ENCODE results near the gene ERICH4.
"Not testable (repeated sequence)": the region's sequence is repeated elsewhere in the genome, so short reads cannot be mapped to it uniquely, and the experiment has no call there.

Gene ERICH4

GRCh38 chr19:41405776-41406175 lies 37.2 kb upstream of the ERICH4 start:
- H3K4me3 ChIP-seq (ENCODE audit: low read length), result no peak overlapping the region
- H3K9ac ChIP-seq (ENCODE audit: low read depth, low read length), result no peak overlapping the region
- no peaks in the 10 kb centered on the region for H3K9me3 ChIP-seq (ENCODE audit: insufficient read depth, low read depth, low read length)
- H3K27ac ChIP-seq (ENCODE audit: low read length), result no peak overlapping the region
- H3K27me3 ChIP-seq (ENCODE audit: insufficient read depth, low read length), result no peaks in the 10 kb centered on the region
- no peaks in the 10 kb centered on the region; the same call in 1 of the 2 replicates for H3K4me1 ChIP-seq (ENCODE audit: insufficient read depth, low read length)
- no peaks in the 10 kb centered on the region for H3K36me3 ChIP-seq (ENCODE audit: insufficient read depth, low read depth, low read length)

- H3K9me3 ChIP-seq (ENCODE audit: insufficient read depth, low read depth, low read length), result no peaks in the 10 kb centered on the region
- no peak overlapping the region for H3K27ac ChIP-seq (ENCODE audit: low read length)
- no peaks in the 10 kb centered on the region for H3K36me3 ChIP-seq (ENCODE audit: insufficient read depth, low read depth, low read length)
- H3K27me3 ChIP-seq (ENCODE audit: insufficient read depth, low read length), result no peaks in the 10 kb centered on the region
- H3K9ac ChIP-seq (ENCODE audit: low read depth, low read length), result peak overlapping the region; percentile 42
- no peaks in the 10 kb centered on the region; the same call in 1 of the 2 replicates for H3K4me1 ChIP-seq (ENCODE audit: insufficient read depth, low read length)
- no peak overlapping the region for H3K4me3 ChIP-seq (ENCODE audit: low read length)
Measured at GRCh38 chr19:41407271-41407670, 35.7 kb upstream of the ERICH4 start.

- no peak overlapping the region for H3K9ac ChIP-seq (ENCODE audit: low read depth, low read length)
- H3K4me3 ChIP-seq (ENCODE audit: low read length), result no peak overlapping the region
- no peaks in the 10 kb centered on the region for H3K27me3 ChIP-seq (ENCODE audit: insufficient read depth, low read length)
- no peak overlapping the region for H3K27ac ChIP-seq (ENCODE audit: low read length)
- no peaks in the 10 kb centered on the region for H3K9me3 ChIP-seq (ENCODE audit: insufficient read depth, low read depth, low read length)
- no peaks in the 10 kb centered on the region for H3K36me3 ChIP-seq (ENCODE audit: insufficient read depth, low read depth, low read length)
- H3K4me1 ChIP-seq (ENCODE audit: insufficient read depth, low read length), result no peaks in the 10 kb centered on the region; the same call in 1 of the 2 replicates
Measured at GRCh38 chr19:41408256-41408655, 34.7 kb upstream of the ERICH4 start.

DNA sequence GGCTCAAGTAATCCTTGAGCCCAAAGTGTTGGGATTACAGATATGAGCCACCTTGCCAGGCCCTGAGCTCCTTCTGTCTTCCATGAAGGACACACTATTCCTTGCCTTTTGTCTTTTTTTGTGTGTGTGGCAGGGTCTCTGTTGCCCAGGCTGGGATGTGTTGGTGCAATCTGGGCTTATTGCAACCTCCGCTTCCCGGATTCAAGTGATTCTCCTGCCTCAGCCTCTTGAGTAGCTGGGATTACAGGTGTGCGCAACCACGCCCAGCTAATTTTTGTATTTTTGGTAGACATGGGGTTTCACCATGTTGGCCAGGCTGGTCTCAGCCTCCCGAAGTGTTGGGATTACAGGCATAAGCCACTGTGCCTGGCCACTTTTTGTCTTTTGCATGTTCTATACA lies 34.1 kb upstream of the ERICH4 start:
- not testable (repeated sequence) for H3K4me3 ChIP-seq (ENCODE audit: low read length); H3K9ac ChIP-seq (ENCODE audit: low read depth, low read length); H3K27ac ChIP-seq (ENCODE audit: low read length); H3K36me3 ChIP-seq (ENCODE audit: insufficient read depth, low read depth, low read length); H3K9me3 ChIP-seq (ENCODE audit: insufficient read depth, low read depth, low read length); H3K4me1 ChIP-seq (ENCODE audit: insufficient read depth, low read length); H3K27me3 ChIP-seq (ENCODE audit: insufficient read depth, low read length)

DNA sequence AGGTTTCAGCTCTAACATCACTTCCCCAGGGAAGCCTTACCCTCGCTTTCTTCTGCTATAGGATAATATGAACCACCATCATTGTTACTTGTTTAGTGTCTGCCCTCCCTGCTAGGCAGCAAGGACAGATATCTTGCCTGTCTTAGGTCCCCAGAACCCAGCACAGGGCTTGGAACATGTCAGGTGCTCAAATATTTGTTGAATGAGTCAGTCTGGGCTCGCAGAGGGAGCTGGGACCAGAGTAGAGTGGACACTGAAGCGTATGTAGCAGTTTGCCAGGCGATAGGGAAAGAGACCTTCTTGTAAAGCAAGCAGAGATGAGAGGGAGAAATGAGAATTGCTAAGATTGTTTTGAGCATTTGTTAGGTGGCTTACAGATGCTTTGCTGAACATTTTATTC lies 33.7 kb upstream of the ERICH4 start:
- H3K4me1 ChIP-seq (ENCODE audit: insufficient read depth, low read length), result no peaks in the 10 kb centered on the region; the same call in 1 of the 2 replicates
- H3K27ac ChIP-seq (ENCODE audit: low read length), result no peak overlapping the region
- no peaks in the 10 kb centered on the region for H3K27me3 ChIP-seq (ENCODE audit: insufficient read depth, low read length)
- no peak overlapping the region for H3K9ac ChIP-seq (ENCODE audit: low read depth, low read length)
- no peaks in the 10 kb centered on the region for H3K9me3 ChIP-seq (ENCODE audit: insufficient read depth, low read depth, low read length)
- no peak overlapping the region for H3K4me3 ChIP-seq (ENCODE audit: low read length)
- H3K36me3 ChIP-seq (ENCODE audit: insufficient read depth, low read depth, low read length), result 0 out of 2 replicates have a peak, but pooled peaks cover 4% of the 10 kb centered on the region

GRCh38 chr19:41410336-41411054 lies 32.5 kb upstream of the ERICH4 start:
- Histone ChIP-seq H3K9me3 (ENCODE audit: insufficient read depth, low read depth, low read length) (no peaks in the 10 kb centered on the region), H3K27me3 (ENCODE audit: insufficient read depth, low read length) (no peaks in the 10 kb centered on the region), H3K9ac (ENCODE audit: low read depth, low read length) (no peak overlapping the region), H3K27ac (ENCODE audit: low read length) (no peak overlapping the region), H3K36me3 (ENCODE audit: insufficient read depth, low read depth, low read length) (peaks cover 14% of the 10 kb centered on the region; the same call in 1 of the 2 replicates), H3K4me3 (ENCODE audit: low read length) (no peak overlapping the region), H3K4me1 (ENCODE audit: insufficient read depth, low read length) (no peaks in the 10 kb centered on the region; the same call in 1 of the 2 replicates)

DNA sequence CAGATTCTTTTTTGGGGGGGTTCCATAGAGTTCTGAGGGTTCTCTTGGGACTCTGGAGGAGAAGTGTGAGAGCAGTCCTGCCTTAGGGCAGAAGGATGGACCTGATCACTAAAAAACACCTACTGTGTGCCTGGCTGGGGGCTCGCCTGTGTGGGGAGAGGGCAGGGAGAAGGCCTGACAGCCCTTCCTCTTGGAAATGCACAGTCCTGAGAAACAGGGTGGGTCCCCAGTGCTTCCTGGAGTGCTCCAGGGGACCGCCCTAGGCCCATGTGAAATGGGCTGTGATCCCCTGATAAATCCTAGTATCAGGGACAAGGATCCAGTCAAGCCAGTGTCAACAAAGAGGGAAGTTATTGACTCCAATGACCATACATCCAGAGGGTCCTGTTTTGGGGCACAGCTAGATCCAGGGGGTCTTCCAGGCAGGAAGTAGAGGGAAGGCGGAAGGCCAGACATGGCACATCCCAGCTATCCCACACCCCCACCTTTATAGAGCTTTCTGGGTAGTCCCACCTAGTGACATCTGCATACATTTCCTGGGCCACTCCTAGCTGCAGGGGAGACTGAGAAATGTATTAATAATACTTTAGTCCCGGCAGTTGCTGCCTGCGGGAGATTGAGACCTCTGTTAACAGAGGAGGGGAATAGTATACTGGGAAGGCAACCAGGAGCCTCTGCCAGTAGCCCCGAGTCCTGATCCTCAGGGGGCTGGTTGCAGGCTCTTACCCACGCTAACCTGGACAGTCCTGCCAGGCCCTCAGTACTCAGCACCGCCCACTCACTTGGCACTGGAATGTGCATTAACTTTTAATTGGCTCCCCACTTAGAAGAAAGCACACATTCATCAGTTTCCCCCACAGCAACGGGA lies 31.6 kb upstream of the ERICH4 start:
- no peaks in the 10 kb centered on the region for H3K27me3 ChIP-seq (ENCODE audit: insufficient read depth, low read length)

GRCh38 chr19:41411968-41412265 lies 31.0 kb upstream of the ERICH4 start:
- Histone ChIP-seq H3K27me3 (ENCODE audit: insufficient read depth, low read length) (no peaks in the 10 kb centered on the region), H3K27ac (ENCODE audit: low read length) (no peak overlapping the region), H3K36me3 (ENCODE audit: insufficient read depth, low read depth, low read length) (peaks cover 14% of the 10 kb centered on the region; the same call in 1 of the 2 replicates), H3K9me3 (ENCODE audit: insufficient read depth, low read depth, low read length) (no peaks in the 10 kb centered on the region), H3K4me1 (ENCODE audit: insufficient read depth, low read length) (no peaks in the 10 kb centered on the region; the same call in 1 of the 2 replicates), H3K9ac (ENCODE audit: low read depth, low read length) (no peak overlapping the region), H3K4me3 (ENCODE audit: low read length) (no peak overlapping the region)

More for the DNA sequence above, 31.6 kb upstream of the ERICH4 start:
- Histone ChIP-seq H3K36me3 (ENCODE audit: insufficient read depth, low read depth, low read length) (peaks cover 14% of the 10 kb centered on the region; the same call in 1 of the 2 replicates), H3K9ac (ENCODE audit: low read depth, low read length) (no peak overlapping the region), H3K27ac (ENCODE audit: low read length) (no peak overlapping the region), H3K4me3 (ENCODE audit: low read length) (no peak overlapping the region), H3K4me1 (ENCODE audit: insufficient read depth, low read length) (no peaks in the 10 kb centered on the region; the same call in 1 of the 2 replicates), H3K9me3 (ENCODE audit: insufficient read depth, low read depth, low read length) (no peaks in the 10 kb centered on the region)

GRCh38 chr19:41412953-41413352 lies 30.0 kb upstream of the ERICH4 start:
- H3K9me3 ChIP-seq (ENCODE audit: insufficient read depth, low read depth, low read length), result no peaks in the 10 kb centered on the region
- H3K36me3 ChIP-seq (ENCODE audit: insufficient read depth, low read depth, low read length), result peaks cover 14% of the 10 kb centered on the region; the same call in 1 of the 2 replicates
- no peaks in the 10 kb centered on the region for H3K4me1 ChIP-seq (ENCODE audit: insufficient read depth, low read length)
- no peak overlapping the region; the same call in 1 of the 2 replicates for H3K9ac ChIP-seq (ENCODE audit: low read depth, low read length)
- no peak overlapping the region for H3K27ac ChIP-seq (ENCODE audit: low read length)
- no peaks in the 10 kb centered on the region for H3K27me3 ChIP-seq (ENCODE audit: insufficient read depth, low read length)
- no peak overlapping the region for H3K4me3 ChIP-seq (ENCODE audit: low read length)

DNA sequence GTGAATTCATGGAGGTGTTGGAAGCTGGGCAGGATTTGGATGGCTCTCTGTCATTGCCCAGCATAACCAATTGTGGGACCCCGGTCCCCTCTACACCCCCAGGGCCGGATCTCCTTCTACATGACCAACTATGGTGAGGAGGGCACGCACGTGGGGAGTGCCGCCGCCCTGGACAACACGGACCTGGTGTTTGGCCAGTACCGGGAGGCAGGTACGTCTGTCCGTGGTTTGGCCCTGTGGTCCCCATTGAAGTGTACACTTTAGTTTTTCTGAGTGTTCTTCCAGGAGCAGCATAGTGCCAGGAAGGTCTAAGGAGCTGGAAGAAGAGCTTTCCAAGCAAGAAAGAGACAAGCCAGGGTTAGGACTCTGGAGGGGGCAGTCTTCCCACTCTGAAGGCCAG lies 29.0 kb upstream of the ERICH4 start:
- Histone ChIP-seq H3K9me3 (ENCODE audit: insufficient read depth, low read depth, low read length) (no peaks in the 10 kb centered on the region), H3K9ac (ENCODE audit: low read depth, low read length) (no peak overlapping the region), H3K27me3 (ENCODE audit: insufficient read depth, low read length) (no peaks in the 10 kb centered on the region), H3K27ac (ENCODE audit: low read length) (no peak overlapping the region), H3K36me3 (ENCODE audit: insufficient read depth, low read depth, low read length) (peaks cover 19% of the 10 kb centered on the region), H3K4me3 (ENCODE audit: low read length) (no peak overlapping the region), H3K4me1 (ENCODE audit: insufficient read depth, low read length) (no peaks in the 10 kb centered on the region)

- Histone ChIP-seq H3K9ac (ENCODE audit: low read depth, low read length) (no peak overlapping the region), H3K36me3 (ENCODE audit: insufficient read depth, low read depth, low read length) (peaks cover 23% of the 10 kb centered on the region), H3K4me1 (ENCODE audit: insufficient read depth, low read length) (no peaks in the 10 kb centered on the region), H3K27me3 (ENCODE audit: insufficient read depth, low read length) (no peaks in the 10 kb centered on the region), H3K4me3 (ENCODE audit: low read length) (no peak overlapping the region), H3K27ac (ENCODE audit: low read length) (no peak overlapping the region), H3K9me3 (ENCODE audit: insufficient read depth, low read depth, low read length) (no peaks in the 10 kb centered on the region)
Measured at GRCh38 chr19:41414461-41414860, 28.5 kb upstream of the ERICH4 start.

GRCh38 chr19:41415154-41415571 lies 27.8 kb upstream of the ERICH4 start:
- Histone ChIP-seq H3K9me3 (ENCODE audit: insufficient read depth, low read depth, low read length) (no peaks in the 10 kb centered on the region), H3K27me3 (ENCODE audit: insufficient read depth, low read length) (no peaks in the 10 kb centered on the region), H3K4me3 (ENCODE audit: low read length) (no peak overlapping the region), H3K27ac (ENCODE audit: low read length) (no peak overlapping the region), H3K9ac (ENCODE audit: low read depth, low read length) (no peak overlapping the region), H3K4me1 (ENCODE audit: insufficient read depth, low read length) (no peaks in the 10 kb centered on the region), H3K36me3 (ENCODE audit: insufficient read depth, low read depth, low read length) (peaks cover 26% of the 10 kb centered on the region)

All from iPS-20b (cell line).